ENCODE data around the gene CD47.

GRCh38 chr3:108021533-108021932 lies 69.3 kb downstream of the CD47 start:
- TF ChIP-seq CTCF (IDR thresholded peaks at IDR 0.05; ENCODE audit: low read depth, low read length): no peak
- no peak for TF ChIP-seq EZH2phosphoT487 (IDR thresholded peaks at IDR 0.05; ENCODE audit: low read depth)

All from OCI-LY3 (cell line).